Bronchial epithelial cell (primary cell): Measurements from ENCODE around the gene EFL1. TPM values are rescaled to one million over a fixed set of nuclear protein-coding genes. Genes with fewer than 3 reads are reported as not detected.

Experiments used
- DNase-seq: peaks from one replicate; pipeline ENCODE4 v3.0.0-alpha.2; 2010; ENCODE audit warnings: low read depth
- FAIRE-seq: peaks from 2 replicates; lab custom pipeline; 2011; peaks lifted over from hg19 to GRCh38; lab: Jason Lieb, UNC
- H3K27me3 ChIP-seq: 2 replicates; pipeline ENCODE4 v1.5.1; 2011; ENCODE audit warnings: low read length; ENCODE audit not compliant: control insufficient read depth, insufficient read depth
- H3K36me3 ChIP-seq: 2 replicates; pipeline ENCODE4 v1.5.1; 2011; ENCODE audit warnings: low read length; ENCODE audit not compliant: control insufficient read depth, insufficient read depth
- H3K4me3 ChIP-seq: 2 replicates; pipeline ENCODE4 v1.5.1; 2011; ENCODE audit warnings: mild to moderate bottlenecking, low read depth, low read length, control low read depth
- total RNA-seq: library from RNA; depleted of rRNA; stranded (reverse); fragments of >200 nt; gene quantifications from 2 replicates; pipeline ENCODE4 v1.2.1, GENCODE V29; 2014
- TF ChIP-seq, protein P1 (sequence below): IDR thresholded peaks from 2 replicates; pipeline ENCODE4 v1.5.1; 2011; ENCODE audit warnings: mild to moderate bottlenecking, moderate library complexity, low read length, control low read depth, inconsistent platforms; ENCODE audit not compliant: insufficient read depth, severe bottlenecking

The EFL1 gene
- total RNA-seq, 1 donor from 2014 or later: 28.2 TPM

DNA sequence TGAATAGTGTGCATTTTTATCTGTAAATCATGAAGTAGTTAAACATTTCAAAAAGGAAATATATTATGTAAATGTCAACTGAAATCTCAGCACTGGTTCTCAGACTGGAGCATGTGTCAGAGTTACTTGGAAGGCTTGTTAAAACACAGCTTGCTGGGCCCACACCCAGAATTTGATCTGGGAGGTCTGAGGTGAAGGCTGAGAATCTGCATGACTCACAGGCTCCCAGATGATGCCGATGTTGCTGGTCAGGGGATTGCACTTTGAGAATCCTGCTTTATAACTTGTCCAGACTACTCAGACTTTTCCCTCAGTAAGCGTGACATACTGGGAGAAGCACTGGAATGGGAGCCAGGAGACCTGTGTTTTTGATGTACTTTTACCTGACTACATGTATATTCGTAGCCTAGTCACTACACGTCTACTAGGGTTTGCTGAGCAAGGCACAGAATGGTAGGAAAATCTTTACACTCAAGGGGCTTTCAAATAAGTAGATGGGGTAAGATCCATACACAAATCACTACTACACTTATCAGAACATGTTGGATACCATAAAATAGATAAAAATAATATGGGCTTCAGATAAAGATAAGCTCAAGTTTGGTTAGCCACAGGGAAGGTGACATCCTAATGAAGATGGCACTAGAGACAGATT is 139.7 kb downstream of the EFL1 start:
- H3K4me3 ChIP-seq: no peak overlapping the region
- FAIRE-seq (peak; percentile 98), DNase-seq (peak; percentile 100)
- H3K27me3 ChIP-seq: no peaks in the 10 kb centered on the region
- H3K36me3 ChIP-seq: no peaks in the 10 kb centered on the region
- TF ChIP-seq, protein P1, sequence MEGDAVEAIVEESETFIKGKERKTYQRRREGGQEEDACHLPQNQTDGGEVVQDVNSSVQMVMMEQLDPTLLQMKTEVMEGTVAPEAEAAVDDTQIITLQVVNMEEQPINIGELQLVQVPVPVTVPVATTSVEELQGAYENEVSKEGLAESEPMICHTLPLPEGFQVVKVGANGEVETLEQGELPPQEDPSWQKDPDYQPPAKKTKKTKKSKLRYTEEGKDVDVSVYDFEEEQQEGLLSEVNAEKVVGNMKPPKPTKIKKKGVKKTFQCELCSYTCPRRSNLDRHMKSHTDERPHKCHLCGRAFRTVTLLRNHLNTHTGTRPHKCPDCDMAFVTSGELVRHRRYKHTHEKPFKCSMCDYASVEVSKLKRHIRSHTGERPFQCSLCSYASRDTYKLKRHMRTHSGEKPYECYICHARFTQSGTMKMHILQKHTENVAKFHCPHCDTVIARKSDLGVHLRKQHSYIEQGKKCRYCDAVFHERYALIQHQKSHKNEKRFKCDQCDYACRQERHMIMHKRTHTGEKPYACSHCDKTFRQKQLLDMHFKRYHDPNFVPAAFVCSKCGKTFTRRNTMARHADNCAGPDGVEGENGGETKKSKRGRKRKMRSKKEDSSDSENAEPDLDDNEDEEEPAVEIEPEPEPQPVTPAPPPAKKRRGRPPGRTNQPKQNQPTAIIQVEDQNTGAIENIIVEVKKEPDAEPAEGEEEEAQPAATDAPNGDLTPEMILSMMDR: no peak

DNA sequence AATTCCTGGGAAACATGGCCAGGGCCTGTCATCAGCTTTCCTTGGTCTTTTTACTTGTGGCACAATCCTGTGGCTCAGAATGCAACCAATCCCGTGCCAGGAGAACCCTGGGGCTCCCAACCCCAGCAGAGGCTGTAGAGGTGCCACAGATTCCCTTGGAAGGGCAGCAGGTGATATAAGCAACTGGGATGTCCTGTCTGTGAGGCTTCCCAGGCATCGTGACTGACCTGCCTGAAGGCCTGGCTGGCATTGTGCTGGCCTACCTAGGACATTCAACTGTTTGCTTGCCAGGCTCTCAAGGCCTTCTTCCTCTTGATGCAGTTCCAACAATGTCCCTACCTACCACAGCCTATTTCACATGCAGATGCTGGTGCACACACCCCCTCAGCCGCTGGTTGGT is 144.5 kb downstream of the EFL1 start:
- TF ChIP-seq, protein P1: no peak
- DNase-seq: no peak
- Histone ChIP-seq H3K36me3 (no peaks in the 10 kb centered on the region), H3K4me3 (no peak overlapping the region), H3K27me3 (no peaks in the 10 kb centered on the region)
- FAIRE-seq: no peak

GRCh38 chr15:82117296-82117695 is 145.2 kb downstream of the EFL1 start:
- FAIRE-seq (no peak), DNase-seq (no peak)
- TF ChIP-seq, protein P1: no peak
- Histone ChIP-seq H3K36me3 (no peaks in the 10 kb centered on the region), H3K27me3 (no peaks in the 10 kb centered on the region), H3K4me3 (no peak overlapping the region)

DNA sequence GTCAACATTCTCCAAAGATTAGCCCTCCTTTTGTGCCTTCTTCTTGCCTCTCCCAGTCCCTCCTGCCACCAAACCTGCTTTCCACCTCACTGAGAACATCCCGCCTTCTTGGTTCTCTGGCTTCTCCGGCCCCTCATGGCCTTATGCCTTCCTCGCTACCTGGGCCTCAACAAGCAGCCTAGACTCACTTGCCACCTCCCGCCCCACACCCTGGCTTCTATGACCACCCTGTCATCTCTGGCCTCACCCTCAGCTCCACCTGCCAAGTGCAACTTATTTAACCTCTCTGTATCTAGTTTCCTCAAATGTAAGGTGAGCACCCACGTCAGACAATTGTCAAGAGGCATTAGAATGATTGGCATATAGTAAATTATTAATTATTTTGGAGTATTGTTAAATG is 147.9 kb downstream of the EFL1 start:
- no peak overlapping the region for H3K4me3 ChIP-seq
- FAIRE-seq: no peak
- DNase-seq: no peak
- no peaks in the 10 kb centered on the region for H3K36me3 ChIP-seq
- TF ChIP-seq, protein P1: no peak
- H3K27me3 ChIP-seq: no peaks in the 10 kb centered on the region

DNA sequence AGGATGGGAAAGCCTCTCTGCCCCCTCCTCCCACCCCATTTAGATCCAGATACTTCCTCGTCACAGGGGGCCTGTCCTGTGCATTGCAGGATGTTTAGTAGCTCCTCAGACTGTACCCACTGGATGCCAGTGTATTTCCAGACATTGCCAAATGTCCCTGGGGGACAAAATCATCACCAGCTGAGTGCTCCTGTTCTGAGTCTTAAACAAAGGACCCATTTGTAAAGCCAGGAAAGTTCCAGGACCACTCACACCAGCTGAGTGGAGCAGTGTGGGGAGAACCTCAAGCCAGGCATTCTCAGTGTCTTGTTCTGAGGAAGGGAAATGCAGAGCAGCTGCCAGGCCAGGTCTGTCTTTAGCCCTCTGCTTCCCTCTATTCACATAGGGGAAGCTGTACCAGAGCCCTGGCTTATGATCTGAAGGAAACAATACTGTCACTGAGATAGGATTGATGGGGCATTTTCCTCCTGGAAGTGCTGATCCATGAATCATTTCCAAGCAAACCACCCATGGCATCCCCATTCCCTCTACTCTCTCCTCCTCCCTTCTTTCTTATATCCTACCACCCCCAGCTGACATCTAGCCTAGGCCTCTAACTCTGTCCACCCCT is 149.3 kb downstream of the EFL1 start:
- FAIRE-seq (peak; percentile 43), DNase-seq (no peak)
- Histone ChIP-seq H3K36me3 (no peaks in the 10 kb centered on the region), H3K4me3 (no peak overlapping the region), H3K27me3 (no peaks in the 10 kb centered on the region)
- TF ChIP-seq, protein P1: no peak
